Endothelial cell (in vitro differentiated cells): Measurements from ENCODE around the gene RAB35. TPM values are rescaled to one million over a fixed set of nuclear protein-coding genes. Genes with fewer than 3 reads are reported as not detected.

Source experiments
- DNase-seq: peaks from one replicate; pipeline ENCODE4 v3.0.0; 2021; ENCODE audit warnings: low spot score
- H3K27ac Mint-ChIP-seq: one replicate; pipeline ENCODE4 v1.8.0; 2021; ENCODE audit warnings: mixed read lengths, inconsistent platforms; ENCODE audit not compliant: unreplicated experiment
- H3K27me3 Mint-ChIP-seq: one replicate; pipeline ENCODE4 v1.8.0; 2021; ENCODE audit warnings: mild to moderate bottlenecking, moderate library complexity, mixed read lengths, inconsistent platforms; ENCODE audit not compliant: unreplicated experiment
- H3K36me3 Mint-ChIP-seq: one replicate; pipeline ENCODE4 v1.8.0; 2021; ENCODE audit warnings: mild to moderate bottlenecking, low read depth, mixed read lengths, inconsistent platforms; ENCODE audit not compliant: unreplicated experiment
- H3K4me1 Mint-ChIP-seq: one replicate; pipeline ENCODE4 v1.8.0; 2021; ENCODE audit warnings: mild to moderate bottlenecking, mixed read lengths, inconsistent platforms; ENCODE audit not compliant: unreplicated experiment
- H3K4me3 Mint-ChIP-seq: one replicate; pipeline ENCODE4 v1.8.0; 2021; ENCODE audit warnings: mild to moderate bottlenecking, mixed read lengths, inconsistent platforms; ENCODE audit not compliant: unreplicated experiment
- H3K9me3 Mint-ChIP-seq: one replicate; pipeline ENCODE4 v1.8.0; 2021; ENCODE audit warnings: mixed read lengths, inconsistent platforms; ENCODE audit not compliant: unreplicated experiment
- CTCF ChIP-seq: fragments of 200-600 bp; sonication (generic); IDR thresholded peaks from one replicate; pipeline ENCODE4 v1.5.0; 2021; ENCODE audit warnings: antibody characterized with exemption; ENCODE audit not compliant: unreplicated experiment
- total RNA-seq: library from RNA; stranded (reverse); fragmentation: NEBNext Ultra II Directional; extraction: Animal tissue kit (Norgen Biotek cat#: 25700); gene quantifications from one replicate; pipeline ENCODE4 v1.2.1, GENCODE V29; 2021; ENCODE audit not compliant: unreplicated experiment

The RAB35 gene
- total RNA-seq, 1 donor from 2014 or later: 76.4 TPM

- peaks cover 19% of the 10 kb centered on the region for H3K27me3 Mint-ChIP-seq
- no peak for TF ChIP-seq CTCF
These were observed 687 bp downstream of the RAB35 start for GRCh38 chr12:120115692-120116440.

DNA sequence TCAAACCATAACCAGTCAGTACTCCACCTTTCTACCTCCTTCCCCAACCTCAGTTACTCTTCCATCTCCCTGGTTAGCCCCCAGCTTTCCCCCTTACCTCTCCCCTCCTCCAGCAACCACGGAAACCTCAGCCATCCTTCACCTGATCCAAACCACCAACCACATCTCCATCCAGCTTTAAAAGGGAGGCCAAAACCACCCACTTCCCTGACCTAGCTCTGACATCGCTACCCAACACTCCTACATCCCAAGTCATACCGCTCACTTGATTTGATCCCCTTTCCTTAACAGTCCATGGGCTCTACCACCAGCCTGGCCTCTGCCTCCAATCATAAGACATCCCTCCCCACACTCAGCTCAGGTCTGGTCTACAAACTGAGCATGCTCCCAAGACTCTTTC, 1.5 kb downstream of the RAB35 start:
- TF ChIP-seq CTCF: no peak
- Mint-ChIP-seq H3K36me3 (peaks cover 30% of the 10 kb centered on the region), H3K4me3 (peak overlapping the region; percentile 98), H3K4me1 (peaks cover 57% of the 10 kb centered on the region), H3K27me3 (peaks cover 19% of the 10 kb centered on the region), H3K9me3 (no peaks in the 10 kb centered on the region), H3K27ac (peak overlapping the region; percentile 92)
- DNase-seq: no peak

More at GRCh38 chr12:120115692-120116440, 687 bp downstream of the RAB35 start:
- H3K9me3 Mint-ChIP-seq: no peaks in the 10 kb centered on the region
- peak; percentile 33 for DNase-seq
- peaks cover 30% of the 10 kb centered on the region for H3K36me3 Mint-ChIP-seq
- H3K4me1 Mint-ChIP-seq: peaks cover 55% of the 10 kb centered on the region
- H3K27ac Mint-ChIP-seq: peak overlapping the region; percentile 92
- H3K4me3 Mint-ChIP-seq: peak overlapping the region; percentile 98

- H3K27ac Mint-ChIP-seq: peak overlapping the region; percentile 70
These were observed 5.7 kb downstream of the RAB35 start for GRCh38 chr12:120110550-120111501.

GRCh38 chr12:120109570-120110267, 6.8 kb downstream of the RAB35 start:
- no peak for TF ChIP-seq CTCF
- Mint-ChIP-seq H3K9me3 (no peaks in the 10 kb centered on the region), H3K4me1 (peaks cover 26% of the 10 kb centered on the region), H3K4me3 (no peak overlapping the region), H3K36me3 (peaks cover 21% of the 10 kb centered on the region), H3K27ac (no peak overlapping the region), H3K27me3 (peaks cover 2% of the 10 kb centered on the region)
- no peak for DNase-seq

More at GRCh38 chr12:120110550-120111501, 5.7 kb downstream of the RAB35 start:
- H3K27me3 Mint-ChIP-seq: peaks cover 12% of the 10 kb centered on the region
- H3K4me3 Mint-ChIP-seq: no peak overlapping the region
- no peak for TF ChIP-seq CTCF
- H3K36me3 Mint-ChIP-seq: peaks cover 25% of the 10 kb centered on the region
- DNase-seq: peak; percentile 38
- peaks cover 32% of the 10 kb centered on the region for H3K4me1 Mint-ChIP-seq
- H3K9me3 Mint-ChIP-seq: no peaks in the 10 kb centered on the region
